Fibroblast of skin of left biceps (primary cell): ENCODE measurements around the gene CBR1.

Experiments used
- DNase-seq, 2 experiments: peaks; one replicate each; pipeline ENCODE4 v3.0.0-alpha.2; 2013; ENCODE audit warnings: low read depth in 2 of 2

The CBR1 gene

DNA sequence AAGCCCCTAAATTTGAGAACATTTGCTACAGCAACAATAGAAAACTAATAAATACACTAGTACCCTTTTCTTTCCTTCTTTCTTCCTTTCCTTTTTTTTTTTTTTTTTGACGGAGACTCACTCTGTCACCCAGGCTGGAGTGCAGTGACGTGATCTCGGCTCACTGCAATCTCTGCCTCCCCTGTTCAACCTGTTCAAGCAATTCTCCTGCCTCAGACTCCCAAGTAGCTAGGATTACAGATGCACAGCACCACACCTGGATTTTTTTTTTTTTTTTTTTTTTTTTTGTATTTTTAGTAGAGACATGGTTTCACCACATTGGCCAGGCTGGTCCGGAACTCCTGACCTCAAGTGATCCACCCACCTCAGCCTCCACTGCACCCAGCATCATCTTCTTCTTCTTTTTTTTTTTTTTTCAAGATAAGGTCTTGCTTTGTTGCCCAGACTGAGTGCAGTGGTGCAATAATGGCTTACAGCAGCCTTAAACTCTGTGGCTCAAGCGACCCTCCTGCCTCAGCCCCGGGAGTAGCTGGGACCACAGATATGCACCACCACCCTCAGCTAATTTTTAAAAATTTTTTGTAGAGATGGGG, 45.4 kb downstream of the CBR1 start:
- DNase-seq, result no peak

DNA sequence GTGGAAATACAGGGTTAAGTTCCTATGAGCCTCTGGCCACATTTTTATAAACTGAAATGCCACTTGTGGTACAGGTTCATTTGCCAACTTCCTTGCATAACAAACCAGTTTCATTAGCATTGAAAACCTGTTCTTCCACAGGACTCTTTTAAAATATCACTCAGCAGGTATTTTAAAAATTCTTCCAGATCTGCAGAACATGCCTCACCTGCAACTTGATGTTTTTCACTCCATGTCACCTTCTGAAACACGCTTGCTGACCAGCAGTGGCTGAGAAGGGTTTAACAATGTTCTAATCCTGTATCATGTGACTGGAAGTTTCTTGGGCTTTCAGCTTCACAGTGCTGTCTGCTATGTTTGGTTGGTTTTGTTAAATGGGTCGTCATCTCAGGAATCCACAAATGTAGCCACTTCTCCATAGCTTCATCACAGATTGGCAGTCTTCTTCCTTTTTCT, 47.5 kb downstream of the CBR1 start:
- DNase-seq, result no peak

DNA sequence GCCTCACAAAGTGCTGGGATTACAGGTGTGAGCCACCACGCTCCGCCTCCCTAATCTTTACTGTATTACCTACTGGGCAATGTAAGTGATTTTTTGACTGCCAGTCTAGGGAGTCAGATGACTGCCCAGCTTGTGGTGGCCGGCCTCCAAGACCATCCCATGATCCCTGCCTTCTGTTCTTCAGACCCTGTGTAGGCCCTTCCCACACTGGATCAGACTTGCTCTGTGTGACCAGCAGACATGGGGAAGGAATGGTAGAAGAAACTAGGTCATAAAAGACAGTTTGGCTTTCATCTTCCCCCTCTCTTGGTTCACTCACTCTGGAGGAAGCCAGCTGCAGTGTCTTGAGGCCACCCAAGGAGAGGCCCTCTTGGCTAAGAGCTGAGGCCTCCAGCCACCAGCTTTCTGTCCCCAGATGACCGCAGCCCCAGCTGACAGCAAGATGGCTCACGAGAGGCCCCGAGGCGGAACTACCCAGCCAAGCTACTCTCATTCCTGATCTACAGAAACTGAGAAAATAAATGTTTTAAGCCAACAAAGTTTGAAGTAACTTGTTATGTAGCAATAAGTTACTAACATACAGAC, 50.6 kb downstream of the CBR1 start:
- no peak for DNase-seq
